HEK293 (cell line): ENCODE measurements around the gene MAPKAPK5.

Source experiments
- BCL11A ChIP-seq: fragments of 450-650 bp; formaldehyde crosslinking; IDR thresholded peaks from 2 replicates; pipeline ENCODE4 v1.5.1; 2016; ENCODE audit warnings: low read depth, missing biosample characterization, missing genetic modification characterization
- HOXA7 ChIP-seq: sonication (generic); formaldehyde crosslinking; IDR thresholded peaks from 2 replicates; pipeline ENCODE4 v1.8.1; 2022; ENCODE audit warnings: missing genetic modification reagents, borderline replicate concordance
- SP2 ChIP-seq: fragments of 450-650 bp; formaldehyde crosslinking; IDR thresholded peaks from 2 replicates; pipeline ENCODE4 v1.5.1; 2016; ENCODE audit warnings: missing biosample characterization, missing genetic modification characterization
- TCF7L2 ChIP-seq: IDR thresholded peaks from 2 replicates; pipeline ENCODE4 v1.6.1; 2011; ENCODE audit warnings: low read depth, mild to moderate bottlenecking, inconsistent platforms, low read length, moderate library complexity, borderline replicate concordance
- YY1 ChIP-seq: fragments of 450-650 bp; formaldehyde crosslinking; IDR thresholded peaks from 2 replicates; pipeline ENCODE4 v1.5.1; 2018; ENCODE audit warnings: missing biosample characterization, missing genetic modification characterization
- ZBTB17 ChIP-seq: fragments of 450-650 bp; formaldehyde crosslinking; IDR thresholded peaks from 2 replicates; pipeline ENCODE4 v1.5.1; 2016; ENCODE audit warnings: missing biosample characterization, missing genetic modification characterization
- ZNF16 ChIP-seq: fragments of 450-650 bp; formaldehyde crosslinking; IDR thresholded peaks from 2 replicates; pipeline ENCODE4 v1.5.1; 2016; ENCODE audit warnings: low read depth, missing biosample characterization, missing genetic modification characterization
- ZNF660 ChIP-seq: fragments of 450-650 bp; IDR thresholded peaks from 2 replicates; pipeline ENCODE4 v1.5.1; 2018; ENCODE audit warnings: missing biosample characterization, mild to moderate bottlenecking, missing genetic modification characterization
- TF ChIP-seq, protein P1 (sequence below): fragments of 450-650 bp; formaldehyde crosslinking; IDR thresholded peaks from 2 replicates; pipeline ENCODE4 v1.5.1; 2016; ENCODE audit warnings: missing biosample characterization, missing genetic modification characterization
- TF ChIP-seq, protein P2 (sequence below): fragments of 450-650 bp; formaldehyde crosslinking; IDR thresholded peaks from 2 replicates; pipeline ENCODE4 v1.5.1; 2016; ENCODE audit warnings: missing biosample characterization, missing genetic modification characterization
- TF ChIP-seq, protein P3 (sequence below): fragments of 450-650 bp; formaldehyde crosslinking; IDR thresholded peaks from 2 replicates; pipeline ENCODE4 v1.5.1; 2016; ENCODE audit warnings: missing biosample characterization, missing genetic modification characterization
- TF ChIP-seq, protein P4 (sequence below): fragments of 450-650 bp; formaldehyde crosslinking; IDR thresholded peaks from 2 replicates; pipeline ENCODE4 v1.5.1; 2016; ENCODE audit warnings: missing biosample characterization, missing genetic modification characterization

DNA sequence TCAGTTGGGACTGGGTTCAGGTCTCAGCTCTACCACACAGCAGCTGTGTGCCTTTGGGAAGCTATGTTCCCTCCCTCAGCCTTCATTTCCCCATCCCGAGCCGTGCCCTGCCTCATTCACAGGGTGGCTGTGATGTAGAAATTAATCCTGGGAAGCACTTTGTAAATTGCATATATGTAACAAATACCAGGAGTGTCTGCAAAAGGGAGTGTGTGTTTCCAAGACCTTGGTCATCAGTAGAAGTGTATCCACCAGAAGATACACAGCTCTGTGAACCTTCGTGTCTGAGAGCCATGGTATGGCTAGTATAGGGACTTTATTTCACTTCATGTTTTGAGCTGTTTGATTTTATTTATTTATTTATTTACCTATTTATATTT, 49.2 kb upstream of the MAPKAPK5 start:
- no peak for TF ChIP-seq ZNF660 (tag by site-specific recombination)
- TF ChIP-seq, protein P1, sequence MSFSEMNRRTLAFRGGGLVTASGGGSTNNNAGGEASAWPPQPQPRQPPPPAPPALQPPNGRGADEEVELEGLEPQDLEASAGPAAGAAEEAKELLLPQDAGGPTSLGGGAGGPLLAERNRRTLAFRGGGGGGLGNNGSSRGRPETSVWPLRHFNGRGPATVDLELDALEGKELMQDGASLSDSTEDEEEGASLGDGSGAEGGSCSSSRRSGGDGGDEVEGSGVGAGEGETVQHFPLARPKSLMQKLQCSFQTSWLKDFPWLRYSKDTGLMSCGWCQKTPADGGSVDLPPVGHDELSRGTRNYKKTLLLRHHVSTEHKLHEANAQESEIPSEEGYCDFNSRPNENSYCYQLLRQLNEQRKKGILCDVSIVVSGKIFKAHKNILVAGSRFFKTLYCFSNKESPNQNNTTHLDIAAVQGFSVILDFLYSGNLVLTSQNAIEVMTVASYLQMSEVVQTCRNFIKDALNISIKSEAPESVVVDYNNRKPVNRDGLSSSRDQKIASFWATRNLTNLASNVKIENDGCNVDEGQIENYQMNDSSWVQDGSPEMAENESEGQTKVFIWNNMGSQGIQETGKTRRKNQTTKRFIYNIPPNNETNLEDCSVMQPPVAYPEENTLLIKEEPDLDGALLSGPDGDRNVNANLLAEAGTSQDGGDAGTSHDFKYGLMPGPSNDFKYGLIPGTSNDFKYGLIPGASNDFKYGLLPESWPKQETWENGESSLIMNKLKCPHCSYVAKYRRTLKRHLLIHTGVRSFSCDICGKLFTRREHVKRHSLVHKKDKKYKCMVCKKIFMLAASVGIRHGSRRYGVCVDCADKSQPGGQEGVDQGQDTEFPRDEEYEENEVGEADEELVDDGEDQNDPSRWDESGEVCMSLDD, result no peak
- TF ChIP-seq, protein P2, sequence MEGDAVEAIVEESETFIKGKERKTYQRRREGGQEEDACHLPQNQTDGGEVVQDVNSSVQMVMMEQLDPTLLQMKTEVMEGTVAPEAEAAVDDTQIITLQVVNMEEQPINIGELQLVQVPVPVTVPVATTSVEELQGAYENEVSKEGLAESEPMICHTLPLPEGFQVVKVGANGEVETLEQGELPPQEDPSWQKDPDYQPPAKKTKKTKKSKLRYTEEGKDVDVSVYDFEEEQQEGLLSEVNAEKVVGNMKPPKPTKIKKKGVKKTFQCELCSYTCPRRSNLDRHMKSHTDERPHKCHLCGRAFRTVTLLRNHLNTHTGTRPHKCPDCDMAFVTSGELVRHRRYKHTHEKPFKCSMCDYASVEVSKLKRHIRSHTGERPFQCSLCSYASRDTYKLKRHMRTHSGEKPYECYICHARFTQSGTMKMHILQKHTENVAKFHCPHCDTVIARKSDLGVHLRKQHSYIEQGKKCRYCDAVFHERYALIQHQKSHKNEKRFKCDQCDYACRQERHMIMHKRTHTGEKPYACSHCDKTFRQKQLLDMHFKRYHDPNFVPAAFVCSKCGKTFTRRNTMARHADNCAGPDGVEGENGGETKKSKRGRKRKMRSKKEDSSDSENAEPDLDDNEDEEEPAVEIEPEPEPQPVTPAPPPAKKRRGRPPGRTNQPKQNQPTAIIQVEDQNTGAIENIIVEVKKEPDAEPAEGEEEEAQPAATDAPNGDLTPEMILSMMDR (tag by site-specific recombination), result no peak
- TF ChIP-seq HOXA7, result no peak
- TF ChIP-seq, protein P3, sequence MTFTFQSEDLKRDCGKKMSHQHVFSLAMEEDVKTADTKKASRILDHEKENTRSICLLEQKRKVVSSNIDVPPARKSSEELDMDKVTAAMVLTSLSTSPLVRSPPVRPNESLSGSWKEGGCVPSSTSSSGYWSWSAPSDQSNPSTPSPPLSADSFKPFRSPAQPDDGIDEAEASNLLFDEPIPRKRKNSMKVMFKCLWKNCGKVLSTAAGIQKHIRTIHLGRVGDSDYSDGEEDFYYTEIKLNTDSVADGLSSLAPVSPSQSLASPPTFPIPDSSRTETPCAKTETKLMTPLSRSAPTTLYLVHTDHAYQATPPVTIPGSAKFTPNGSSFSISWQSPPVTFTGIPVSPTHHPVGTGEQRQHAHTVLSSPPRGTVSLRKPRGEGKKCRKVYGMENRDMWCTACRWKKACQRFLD (tag by site-specific recombination), result no peak
- TF ChIP-seq, protein P4, sequence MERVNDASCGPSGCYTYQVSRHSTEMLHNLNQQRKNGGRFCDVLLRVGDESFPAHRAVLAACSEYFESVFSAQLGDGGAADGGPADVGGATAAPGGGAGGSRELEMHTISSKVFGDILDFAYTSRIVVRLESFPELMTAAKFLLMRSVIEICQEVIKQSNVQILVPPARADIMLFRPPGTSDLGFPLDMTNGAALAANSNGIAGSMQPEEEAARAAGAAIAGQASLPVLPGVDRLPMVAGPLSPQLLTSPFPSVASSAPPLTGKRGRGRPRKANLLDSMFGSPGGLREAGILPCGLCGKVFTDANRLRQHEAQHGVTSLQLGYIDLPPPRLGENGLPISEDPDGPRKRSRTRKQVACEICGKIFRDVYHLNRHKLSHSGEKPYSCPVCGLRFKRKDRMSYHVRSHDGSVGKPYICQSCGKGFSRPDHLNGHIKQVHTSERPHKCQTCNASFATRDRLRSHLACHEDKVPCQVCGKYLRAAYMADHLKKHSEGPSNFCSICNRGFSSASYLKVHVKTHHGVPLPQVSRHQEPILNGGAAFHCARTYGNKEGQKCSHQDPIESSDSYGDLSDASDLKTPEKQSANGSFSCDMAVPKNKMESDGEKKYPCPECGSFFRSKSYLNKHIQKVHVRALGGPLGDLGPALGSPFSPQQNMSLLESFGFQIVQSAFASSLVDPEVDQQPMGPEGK (tag by site-specific recombination), result no peak
- no peak for TF ChIP-seq TCF7L2
- no peak for TF ChIP-seq SP2 (tag by site-specific recombination)
- TF ChIP-seq BCL11A (tag by site-specific recombination), result no peak
- TF ChIP-seq ZNF16, result no peak
- no peak for TF ChIP-seq YY1 (tag by site-specific recombination)
- no peak for TF ChIP-seq ZBTB17 (tag by site-specific recombination)
